Measurements from ENCODE around the gene MMP1.

MMP1 gene

DNA sequence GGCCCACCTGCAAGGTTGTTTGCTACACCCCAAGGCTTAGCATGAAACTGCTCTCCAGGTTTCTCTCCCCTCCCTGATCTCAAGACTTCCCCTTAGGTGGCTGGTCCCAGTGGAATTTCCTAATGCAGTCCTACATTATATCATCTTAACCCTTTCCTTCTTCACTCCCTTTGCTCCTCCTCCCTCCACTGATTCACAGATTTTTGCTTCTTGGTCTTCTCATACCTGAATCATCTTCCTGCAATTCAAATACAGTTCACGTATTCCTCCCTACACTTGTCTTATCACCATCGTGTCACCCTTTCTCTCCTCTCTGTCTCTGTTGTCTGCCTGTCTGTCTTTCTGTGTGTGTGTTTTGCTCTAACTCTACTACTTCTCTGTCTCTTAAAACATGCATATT lies 34.5 kb downstream of the MMP1 start:
- no peaks in the 10 kb centered on the region for H3F3A ChIP-seq (ENCODE audit: insufficient read depth, low read length)
- H3K27me3 ChIP-seq (ENCODE audit: insufficient read depth, low read length): no peaks in the 10 kb centered on the region
- no peaks in the 10 kb centered on the region for H3K9me2 ChIP-seq (ENCODE audit: low read depth, low read length)
- TF ChIP-seq, protein P1, sequence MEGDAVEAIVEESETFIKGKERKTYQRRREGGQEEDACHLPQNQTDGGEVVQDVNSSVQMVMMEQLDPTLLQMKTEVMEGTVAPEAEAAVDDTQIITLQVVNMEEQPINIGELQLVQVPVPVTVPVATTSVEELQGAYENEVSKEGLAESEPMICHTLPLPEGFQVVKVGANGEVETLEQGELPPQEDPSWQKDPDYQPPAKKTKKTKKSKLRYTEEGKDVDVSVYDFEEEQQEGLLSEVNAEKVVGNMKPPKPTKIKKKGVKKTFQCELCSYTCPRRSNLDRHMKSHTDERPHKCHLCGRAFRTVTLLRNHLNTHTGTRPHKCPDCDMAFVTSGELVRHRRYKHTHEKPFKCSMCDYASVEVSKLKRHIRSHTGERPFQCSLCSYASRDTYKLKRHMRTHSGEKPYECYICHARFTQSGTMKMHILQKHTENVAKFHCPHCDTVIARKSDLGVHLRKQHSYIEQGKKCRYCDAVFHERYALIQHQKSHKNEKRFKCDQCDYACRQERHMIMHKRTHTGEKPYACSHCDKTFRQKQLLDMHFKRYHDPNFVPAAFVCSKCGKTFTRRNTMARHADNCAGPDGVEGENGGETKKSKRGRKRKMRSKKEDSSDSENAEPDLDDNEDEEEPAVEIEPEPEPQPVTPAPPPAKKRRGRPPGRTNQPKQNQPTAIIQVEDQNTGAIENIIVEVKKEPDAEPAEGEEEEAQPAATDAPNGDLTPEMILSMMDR (IDR thresholded peaks at IDR 0.05; ENCODE audit: low read length): no peak
- TF ChIP-seq EZH2 (IDR thresholded peaks at IDR 0.05; ENCODE audit: borderline replicate concordance, low read length): no peak
- no peak overlapping the region for H3K4me2 ChIP-seq (ENCODE audit: low read length)
- no peak overlapping the region for H2AFZ ChIP-seq (ENCODE audit: low read length)
- H3K4me3 ChIP-seq (ENCODE audit: low read depth, low read length, poor library complexity, severe bottlenecking): no peak overlapping the region
- H3K9ac ChIP-seq (ENCODE audit: low read length): no peak overlapping the region
- H3K36me3 ChIP-seq (ENCODE audit: insufficient read depth, low read length): no peaks in the 10 kb centered on the region
- no peaks in the 10 kb centered on the region for H4K20me1 ChIP-seq (ENCODE audit: insufficient read depth, low read length)
- no peaks in the 10 kb centered on the region for H3K9me3 ChIP-seq (ENCODE audit: low read length)
- H3K79me2 ChIP-seq (ENCODE audit: insufficient read depth, low read length): no peaks in the 10 kb centered on the region
- no peak overlapping the region for H3K27ac ChIP-seq (ENCODE audit: low read depth, low read length, poor library complexity, severe bottlenecking)
- H3K4me1 ChIP-seq (ENCODE audit: insufficient read depth, low read length, severe bottlenecking): no peaks in the 10 kb centered on the region

DNA sequence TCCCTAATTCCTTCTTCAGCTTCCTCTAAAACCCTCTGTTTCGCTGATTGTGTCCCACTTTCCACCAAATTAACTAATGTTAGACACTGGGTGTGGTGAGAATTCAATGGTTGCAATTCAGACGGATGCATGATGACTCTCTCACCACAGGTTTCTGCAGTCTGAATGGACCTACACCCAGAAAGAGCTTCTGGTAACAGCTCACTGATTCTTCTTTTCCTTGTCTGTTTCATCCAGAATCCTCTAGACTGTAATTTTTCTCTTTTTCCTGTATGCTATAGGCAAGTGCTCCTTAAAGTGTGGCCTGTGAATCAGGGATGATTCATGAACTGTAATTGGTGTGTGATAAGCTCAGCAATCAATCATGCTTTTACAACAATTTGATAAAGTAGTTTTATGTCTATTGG lies 35.6 kb downstream of the MMP1 start:
- Histone ChIP-seq H3K27me3 (ENCODE audit: insufficient read depth, low read length) (no peaks in the 10 kb centered on the region), H2AFZ (ENCODE audit: low read length) (no peak overlapping the region), H3K79me2 (ENCODE audit: insufficient read depth, low read length) (no peaks in the 10 kb centered on the region), H3K4me2 (ENCODE audit: low read length) (no peak overlapping the region), H3F3A (ENCODE audit: insufficient read depth, low read length) (no peaks in the 10 kb centered on the region), H3K9me2 (ENCODE audit: low read depth, low read length) (no peaks in the 10 kb centered on the region), H3K36me3 (ENCODE audit: insufficient read depth, low read length) (no peaks in the 10 kb centered on the region), H3K4me3 (ENCODE audit: low read depth, low read length, poor library complexity, severe bottlenecking) (no peak overlapping the region), H3K9me3 (ENCODE audit: low read length) (no peaks in the 10 kb centered on the region), H3K27ac (ENCODE audit: low read depth, low read length, poor library complexity, severe bottlenecking) (no peak overlapping the region), H4K20me1 (ENCODE audit: insufficient read depth, low read length) (no peaks in the 10 kb centered on the region), H3K4me1 (ENCODE audit: insufficient read depth, low read length, severe bottlenecking) (no peaks in the 10 kb centered on the region), H3K9ac (ENCODE audit: low read length) (no peak overlapping the region)
- no peak for TF ChIP-seq EZH2 (IDR thresholded peaks at IDR 0.05; ENCODE audit: borderline replicate concordance, low read length)

DNA sequence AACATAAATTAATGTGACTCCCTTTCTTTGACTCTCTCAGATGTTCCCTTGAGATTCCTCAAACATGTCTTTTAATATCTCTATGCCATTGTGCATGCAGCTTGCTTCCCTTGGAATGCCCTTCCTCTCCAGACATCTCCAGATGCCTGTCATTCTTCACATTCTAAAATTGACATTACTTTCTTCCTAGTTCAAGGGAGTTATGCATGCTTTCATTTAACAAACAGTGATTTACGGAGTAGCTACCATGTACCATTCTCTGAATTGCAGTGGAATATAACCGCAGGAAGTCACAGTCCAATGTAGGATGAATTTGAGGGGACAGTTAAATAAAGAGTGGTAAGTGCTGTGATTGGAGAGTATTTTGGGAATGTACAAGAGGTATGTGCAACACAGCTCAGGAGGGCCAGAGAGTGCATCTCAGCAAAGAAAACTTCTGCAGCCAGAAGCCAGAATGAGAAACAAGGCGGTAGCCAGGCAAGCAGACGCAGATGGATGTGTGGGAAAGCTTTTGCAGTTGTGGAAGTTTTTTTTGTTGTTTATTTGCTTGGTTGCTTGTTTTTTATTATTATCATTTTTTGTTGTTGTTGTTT lies 36.2 kb downstream of the MMP1 start:
- no peak overlapping the region for H3K27ac ChIP-seq (ENCODE audit: low read depth, low read length, poor library complexity, severe bottlenecking)
- H3K4me2 ChIP-seq (ENCODE audit: low read length): no peak overlapping the region
- no peaks in the 10 kb centered on the region for H3K36me3 ChIP-seq (ENCODE audit: insufficient read depth, low read length)
- no peaks in the 10 kb centered on the region for H3K9me3 ChIP-seq (ENCODE audit: low read length)
- H3K9ac ChIP-seq (ENCODE audit: low read length): no peak overlapping the region
- no peaks in the 10 kb centered on the region for H3K9me2 ChIP-seq (ENCODE audit: low read depth, low read length)
- H4K20me1 ChIP-seq (ENCODE audit: insufficient read depth, low read length): no peaks in the 10 kb centered on the region
- H3K4me1 ChIP-seq (ENCODE audit: insufficient read depth, low read length, severe bottlenecking): no peaks in the 10 kb centered on the region
- no peaks in the 10 kb centered on the region for H3K79me2 ChIP-seq (ENCODE audit: insufficient read depth, low read length)
- TF ChIP-seq, protein P1 (IDR thresholded peaks at IDR 0.05; ENCODE audit: low read length): no peak
- no peak for TF ChIP-seq EZH2 (IDR thresholded peaks at IDR 0.05; ENCODE audit: borderline replicate concordance, low read length)
- H3K4me3 ChIP-seq (ENCODE audit: low read depth, low read length, poor library complexity, severe bottlenecking): no peak overlapping the region
- H2AFZ ChIP-seq (ENCODE audit: low read length): no peak overlapping the region
- H3F3A ChIP-seq (ENCODE audit: insufficient read depth, low read length): no peaks in the 10 kb centered on the region
- H3K27me3 ChIP-seq (ENCODE audit: insufficient read depth, low read length): no peaks in the 10 kb centered on the region

All from OCI-LY1 (cell line).